Measurements from ENCODE around the gene ZNF763.
A peak's percentile ranks its signal among the peaks of the same experiment; 100 is the strongest.
"Not testable (repeated sequence)": the region's sequence is repeated elsewhere in the genome, so short reads cannot be mapped to it uniquely, and the experiment has no call there.

ZNF763 gene

GRCh38 chr19:11964858-11965645 lies at the start of gene ZNF763:
ZNF763 (plus strand) TSS chr19:11965040; CDS start chr19:11965209, 169 bp downstream.
- no peak for DNase-seq

GRCh38 chr19:11921852-11922495 lies 42.9 kb upstream of the ZNF763 start:
- no peak for DNase-seq

- peak; percentile 63 for DNase-seq
Observed at GRCh38 chr19:11924886-11925650, 39.8 kb upstream of the ZNF763 start, which contains the start of gene ZNF700. ZNF700 (plus strand) TSS chr19:11925107; CDS start chr19:11925211, 104 bp downstream.

GRCh38 chr19:11925651-11926187 lies 39.1 kb upstream of the ZNF763 start:
- DNase-seq = not testable (repeated sequence)

GRCh38 chr19:11927227-11927626 lies 37.6 kb upstream of the ZNF763 start:
- DNase-seq = no peak

- no peak for DNase-seq
Observed at GRCh38 chr19:11931051-11931450, 33.8 kb upstream of the ZNF763 start.

- DNase-seq = no peak
Observed at GRCh38 chr19:11931513-11931912, 33.3 kb upstream of the ZNF763 start.

- DNase-seq = not testable (repeated sequence)
Observed at GRCh38 chr19:11935829-11936228, 29.0 kb upstream of the ZNF763 start.

- DNase-seq = not testable (repeated sequence)
Observed at GRCh38 chr19:11938383-11938782, 26.5 kb upstream of the ZNF763 start.

- DNase-seq = not testable (repeated sequence)
Observed at GRCh38 chr19:11941361-11941887, 23.4 kb upstream of the ZNF763 start.

GRCh38 chr19:11942008-11942842 lies 22.6 kb upstream of the ZNF763 start:
- DNase-seq = no peak

- DNase-seq = no peak
Observed at GRCh38 chr19:11942843-11943108, 22.1 kb upstream of the ZNF763 start.

- DNase-seq = no peak
Observed at GRCh38 chr19:11944656-11945055, 20.2 kb upstream of the ZNF763 start.

GRCh38 chr19:11948646-11949045 lies 16.2 kb upstream of the ZNF763 start:
- no peak for DNase-seq

- no peak for DNase-seq
Observed at GRCh38 chr19:11949201-11949600, 15.6 kb upstream of the ZNF763 start.

GRCh38 chr19:11949614-11950080 lies 15.2 kb upstream of the ZNF763 start:
- not testable (repeated sequence) for DNase-seq

GRCh38 chr19:11950312-11950711 lies 14.5 kb upstream of the ZNF763 start:
- no peak for DNase-seq

- no peak for DNase-seq
Observed at GRCh38 chr19:11963566-11964355, 1.1 kb upstream of the ZNF763 start.

GRCh38 chr19:11964496-11964857 lies 363 bp upstream of the ZNF763 start:
- DNase-seq = no peak

GRCh38 chr19:11970174-11970573 lies 5.3 kb downstream of the ZNF763 start:
- no peak for DNase-seq

GRCh38 chr19:11971041-11971440 lies 6.2 kb downstream of the ZNF763 start:
- DNase-seq = no peak

All from NCI-H2081 treated with DMSO at 0.1 percent for 48 hours (cell line).